ENCODE measurements around the gene CNOT11.
"Not testable (repeated sequence)": the region's sequence is repeated elsewhere in the genome, so short reads cannot be mapped to it uniquely, and the experiment has no call there.

DNA sequence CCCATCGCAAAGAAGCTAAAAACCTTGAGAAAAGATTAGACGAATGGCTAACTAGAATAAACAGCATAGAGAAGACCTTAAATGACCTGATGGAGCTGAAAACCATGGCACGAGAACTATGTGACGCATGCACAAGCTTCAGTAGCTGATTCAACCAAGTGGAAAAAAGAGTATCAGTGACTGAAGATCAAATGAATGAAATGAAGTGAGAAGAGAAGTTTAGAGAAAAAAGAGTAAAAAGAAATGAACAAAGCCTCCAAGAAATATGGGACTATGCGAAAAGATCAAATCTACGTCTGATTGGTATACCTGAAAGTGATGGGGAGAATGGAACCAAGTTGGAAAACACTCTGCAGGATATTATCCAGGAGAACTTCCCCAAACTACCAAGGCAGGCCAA, 63.9 kb downstream of the CNOT11 start:
- TF ChIP-seq, protein P1, sequence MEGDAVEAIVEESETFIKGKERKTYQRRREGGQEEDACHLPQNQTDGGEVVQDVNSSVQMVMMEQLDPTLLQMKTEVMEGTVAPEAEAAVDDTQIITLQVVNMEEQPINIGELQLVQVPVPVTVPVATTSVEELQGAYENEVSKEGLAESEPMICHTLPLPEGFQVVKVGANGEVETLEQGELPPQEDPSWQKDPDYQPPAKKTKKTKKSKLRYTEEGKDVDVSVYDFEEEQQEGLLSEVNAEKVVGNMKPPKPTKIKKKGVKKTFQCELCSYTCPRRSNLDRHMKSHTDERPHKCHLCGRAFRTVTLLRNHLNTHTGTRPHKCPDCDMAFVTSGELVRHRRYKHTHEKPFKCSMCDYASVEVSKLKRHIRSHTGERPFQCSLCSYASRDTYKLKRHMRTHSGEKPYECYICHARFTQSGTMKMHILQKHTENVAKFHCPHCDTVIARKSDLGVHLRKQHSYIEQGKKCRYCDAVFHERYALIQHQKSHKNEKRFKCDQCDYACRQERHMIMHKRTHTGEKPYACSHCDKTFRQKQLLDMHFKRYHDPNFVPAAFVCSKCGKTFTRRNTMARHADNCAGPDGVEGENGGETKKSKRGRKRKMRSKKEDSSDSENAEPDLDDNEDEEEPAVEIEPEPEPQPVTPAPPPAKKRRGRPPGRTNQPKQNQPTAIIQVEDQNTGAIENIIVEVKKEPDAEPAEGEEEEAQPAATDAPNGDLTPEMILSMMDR (IDR thresholded peaks at IDR 0.05; ENCODE audit: low read length) = not testable (repeated sequence)
- not testable (repeated sequence) for TF ChIP-seq EZH2 (IDR thresholded peaks at IDR 0.05; ENCODE audit: borderline replicate concordance, low read length)
